HG02840 (cell line): ENCODE data around the gene PTCD2.

ENCODE experiments used
- ATAC-seq: cut with Tn5 transposase; IDR thresholded peaks from one replicate; pipeline ENCODE4 v1.9.1; 2021; ENCODE audit warnings: mild to moderate bottlenecking, moderate library complexity, moderate number of reproducible peaks; ENCODE audit not compliant: unreplicated experiment, low FRiP score

The PTCD2 gene

GRCh38 chr5:72319976-72320752 lies at the start of gene PTCD2, which contains the start of gene MRPS27:
Gene PTCD2, plus strand, starts transcription at chr5:72320373. Its CDS starts 10 bp downstream, at chr5:72320383.
Gene MRPS27, minus strand, starts transcription at chr5:72320240. Its CDS starts 19 bp downstream, at chr5:72320221.
- ATAC-seq, result peak; percentile 99

GRCh38 chr5:72271702-72272101 lies 48.5 kb upstream of the PTCD2 start:
- ATAC-seq, result no peak

GRCh38 chr5:72272398-72272797 lies 47.8 kb upstream of the PTCD2 start:
- no peak for ATAC-seq

- no peak for ATAC-seq
Observed at GRCh38 chr5:72273547-72273946, 46.6 kb upstream of the PTCD2 start.

GRCh38 chr5:72276219-72276752 lies 43.9 kb upstream of the PTCD2 start:
- ATAC-seq, result no peak

GRCh38 chr5:72280581-72281069 lies 39.5 kb upstream of the PTCD2 start:
- ATAC-seq, result no peak

GRCh38 chr5:72281430-72281763 lies 38.8 kb upstream of the PTCD2 start:
- ATAC-seq, result no peak

- no peak for ATAC-seq
Observed at GRCh38 chr5:72281764-72282499, 38.2 kb upstream of the PTCD2 start.

GRCh38 chr5:72282878-72283277 lies 37.3 kb upstream of the PTCD2 start:
- no peak for ATAC-seq

- ATAC-seq, result no peak
Observed at GRCh38 chr5:72283358-72283757, 36.8 kb upstream of the PTCD2 start.

GRCh38 chr5:72284559-72285423 lies 35.4 kb upstream of the PTCD2 start:
- ATAC-seq, result no peak

GRCh38 chr5:72285424-72285821 lies 34.8 kb upstream of the PTCD2 start:
- no peak for ATAC-seq

- no peak for ATAC-seq
Observed at GRCh38 chr5:72286798-72287197, 33.4 kb upstream of the PTCD2 start.

- no peak for ATAC-seq
Observed at GRCh38 chr5:72288924-72289323, 31.2 kb upstream of the PTCD2 start.

GRCh38 chr5:72290356-72291133 lies 29.6 kb upstream of the PTCD2 start:
- ATAC-seq, result no peak

GRCh38 chr5:72291601-72292000 lies 28.6 kb upstream of the PTCD2 start:
- ATAC-seq, result no peak

GRCh38 chr5:72292411-72292810 lies 27.8 kb upstream of the PTCD2 start:
- ATAC-seq, result no peak

GRCh38 chr5:72293495-72294055 lies 26.6 kb upstream of the PTCD2 start:
- ATAC-seq, result no peak

- no peak for ATAC-seq
Observed at GRCh38 chr5:72294473-72294872, 25.7 kb upstream of the PTCD2 start.
